Measurements from ENCODE around the gene PDCD1. TPM values are rescaled to one million over a fixed set of nuclear protein-coding genes. Genes with fewer than 3 reads are reported as not detected.

The PDCD1 gene
- total and polyA plus RNA-seq, 2 of the 8 experiments (the other 6 are each of a cell fraction or from before 2014, with no cell fraction given) = 0.48 to 1.1 TPM

DNA sequence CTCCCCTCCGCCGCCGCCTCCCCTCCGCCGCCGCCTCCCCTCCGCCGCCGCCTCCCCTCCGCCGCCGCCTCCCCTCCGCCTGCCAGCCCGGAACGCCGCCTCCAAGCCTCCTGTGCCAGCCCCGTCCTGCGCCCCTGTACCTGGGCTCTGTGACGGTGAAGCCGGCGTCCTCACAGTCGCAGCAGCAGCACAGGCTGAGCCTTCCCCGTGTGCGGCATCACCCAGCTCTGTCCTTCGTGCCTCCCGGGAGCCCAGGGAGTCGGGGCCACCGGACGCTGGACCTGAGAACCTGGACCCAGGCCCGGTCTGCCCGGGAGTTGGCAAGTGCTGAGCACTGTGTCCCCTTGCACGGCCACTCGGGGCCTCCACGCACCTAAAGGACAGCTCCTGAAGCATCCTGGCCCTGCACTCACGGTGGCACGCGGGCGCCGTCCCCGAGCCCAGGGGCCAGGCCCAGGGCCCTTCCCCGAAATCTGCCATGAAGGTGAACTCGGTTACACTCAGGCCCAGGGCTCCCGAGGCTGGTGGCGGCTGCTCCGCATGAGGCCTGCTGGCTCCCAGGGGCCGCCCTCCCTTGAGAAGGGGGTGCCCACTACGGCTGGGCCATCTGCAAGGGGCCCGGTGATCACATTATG is 43.8 kb upstream of the PDCD1 start (continued):
- no peak for TF ChIP-seq CTBP2 (IDR thresholded peaks at IDR 0.05; ENCODE audit: borderline replicate concordance, insufficient read depth, insufficient read length, low read length)
- TF ChIP-seq BACH1 (IDR thresholded peaks at IDR 0.05; ENCODE audit: low read length) = no peak

Measured in H1 (cell line).